GM18508 (cell line): Measurements from ENCODE around the gene ZNF611.
"Not testable (repeated sequence)": the region's sequence is repeated elsewhere in the genome, so short reads cannot be mapped to it uniquely, and the experiment has no call there.

ENCODE experiments used
- ATAC-seq: cut with Tn5 transposase; IDR thresholded peaks from one replicate; pipeline ENCODE4 v1.9.1; 2021; ENCODE audit warnings: moderate number of reproducible peaks; ENCODE audit not compliant: insufficient read depth, unreplicated experiment

The ZNF611 gene

DNA sequence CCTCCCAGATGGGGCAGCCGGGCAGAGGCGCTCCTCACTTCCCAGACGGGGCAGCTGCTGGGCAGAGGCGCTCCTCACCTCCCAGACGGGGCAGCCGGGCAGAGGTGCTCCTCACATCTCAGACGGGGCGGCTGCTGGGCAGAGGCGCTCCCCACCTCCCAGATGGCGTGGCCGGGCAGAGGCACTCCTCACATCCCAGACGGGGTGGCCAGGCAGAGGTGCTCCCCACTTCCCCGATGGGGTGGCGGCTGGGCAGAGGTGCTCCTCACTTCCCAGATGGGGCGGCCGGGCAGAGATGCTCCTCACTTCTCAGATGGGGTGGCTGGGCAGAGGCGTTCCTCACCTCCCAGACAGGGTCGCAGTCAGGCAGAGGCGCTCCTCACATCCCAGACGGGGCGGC lies 14.3 kb downstream of the ZNF611 start:
- ATAC-seq = not testable (repeated sequence)

DNA sequence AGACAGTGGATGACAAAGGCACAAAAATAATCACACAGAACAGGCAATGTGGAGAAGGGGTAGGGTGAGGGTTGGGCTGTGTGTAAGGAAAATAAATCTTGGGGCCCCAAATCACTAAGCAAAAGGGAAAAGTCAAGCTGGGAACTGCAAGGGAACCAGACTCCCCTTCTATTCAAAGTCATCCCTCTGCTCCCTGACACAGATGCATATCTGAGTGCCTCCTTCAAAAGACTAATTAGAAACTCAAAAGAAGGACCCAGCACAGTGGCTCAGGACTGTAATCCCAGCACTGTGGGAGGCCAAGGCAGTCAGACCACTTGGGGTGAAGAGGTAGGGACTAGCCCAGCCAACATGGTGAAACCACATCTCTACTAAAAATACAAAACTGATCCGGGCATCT lies 18.3 kb downstream of the ZNF611 start:
- no peak for ATAC-seq

DNA sequence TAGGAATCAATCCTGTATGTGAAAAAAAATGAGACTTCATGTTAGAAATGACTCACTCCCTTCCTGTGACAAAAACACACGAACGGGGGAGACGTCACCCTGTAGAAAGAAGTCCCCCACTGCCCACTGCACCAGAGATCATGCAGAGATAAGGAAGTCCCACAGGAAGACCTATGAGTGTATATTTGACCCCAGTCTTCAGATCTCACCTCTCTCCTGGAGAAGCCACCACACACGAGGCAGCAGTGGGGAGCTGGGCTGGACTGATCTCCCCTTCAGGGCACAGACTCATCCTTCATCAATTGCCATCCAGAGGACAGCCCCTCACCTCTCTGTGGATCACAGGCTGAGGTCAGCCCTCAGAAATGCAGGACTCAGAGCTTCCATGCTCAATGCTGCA lies 18.9 kb downstream of the ZNF611 start:
- not testable (repeated sequence) for ATAC-seq

DNA sequence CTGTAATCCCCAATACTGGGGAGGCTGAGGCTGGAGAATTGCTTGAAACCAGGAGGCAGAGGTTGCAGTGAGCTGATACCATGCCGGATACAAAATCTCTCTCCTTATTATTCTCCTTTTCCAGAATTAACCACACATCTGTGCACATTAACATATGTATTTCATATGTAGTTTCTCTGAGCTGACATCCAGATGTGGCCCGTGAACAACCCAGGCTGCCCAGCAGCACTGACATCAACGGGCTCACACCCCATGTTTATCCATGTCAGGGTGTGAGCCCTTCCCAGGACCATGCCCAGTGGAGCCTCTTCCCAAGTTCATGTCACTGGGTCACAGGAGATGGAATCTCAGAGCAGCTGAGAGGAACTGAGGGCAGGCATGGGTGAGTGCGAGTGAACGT lies 19.5 kb downstream of the ZNF611 start:
- not testable (repeated sequence) for ATAC-seq

DNA sequence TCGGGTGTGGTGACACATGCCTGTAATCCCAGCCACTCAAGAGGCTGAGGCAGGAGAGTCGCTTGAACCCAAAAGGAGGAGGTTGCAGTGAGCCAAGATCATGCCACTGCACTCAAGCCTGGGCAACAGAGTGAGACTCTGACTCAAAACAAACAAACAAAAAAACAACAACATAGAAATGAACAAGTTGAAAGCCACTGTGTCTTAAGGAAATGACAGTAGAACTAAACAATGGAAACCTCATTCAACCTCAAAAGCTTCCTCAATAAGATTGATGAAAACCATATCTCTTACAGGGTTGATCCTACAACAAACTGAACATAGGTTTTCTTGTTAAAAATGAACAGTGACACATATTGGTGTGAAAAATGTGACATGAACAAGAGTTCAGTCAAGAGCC lies 21.8 kb downstream of the ZNF611 start:
- ATAC-seq = not testable (repeated sequence)

DNA sequence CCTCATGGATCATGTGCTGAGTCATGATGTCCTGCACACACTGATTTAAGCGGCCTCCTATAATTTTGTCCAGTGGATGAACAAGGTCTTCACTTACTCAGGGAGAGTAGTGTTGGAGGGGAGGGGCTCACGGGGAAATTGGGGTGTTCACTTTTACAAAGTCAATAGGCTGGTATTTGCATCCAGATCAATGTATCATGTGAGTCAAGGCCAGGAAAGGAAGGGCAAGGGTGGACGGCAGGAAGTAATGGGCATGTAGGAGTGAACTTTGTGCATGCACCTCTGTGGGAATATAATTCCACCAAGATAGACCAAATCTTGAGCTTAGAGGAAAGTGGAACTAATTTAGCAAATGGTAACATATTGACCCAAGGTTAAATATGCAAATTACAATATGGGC lies 23.2 kb downstream of the ZNF611 start:
- not testable (repeated sequence) for ATAC-seq

DNA sequence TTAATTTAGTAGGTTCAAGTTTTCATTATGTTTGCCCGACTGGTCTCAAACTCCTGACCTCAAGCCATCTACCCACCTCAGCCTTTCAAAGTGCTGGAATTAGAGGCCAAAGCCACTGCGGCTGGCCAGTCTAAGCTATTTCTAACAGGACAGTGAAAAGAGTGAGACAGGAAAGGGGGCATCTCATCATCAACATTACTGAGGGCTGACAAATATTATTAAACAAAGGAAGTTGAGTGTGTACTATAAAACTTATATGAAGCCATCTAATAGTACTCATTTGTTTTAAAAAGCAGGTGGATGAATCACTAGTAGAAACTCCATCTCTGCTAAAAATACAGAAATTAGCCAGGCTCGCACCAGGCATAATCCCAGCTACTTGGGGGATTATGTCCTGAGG lies 24.3 kb downstream of the ZNF611 start:
- no peak for ATAC-seq

DNA sequence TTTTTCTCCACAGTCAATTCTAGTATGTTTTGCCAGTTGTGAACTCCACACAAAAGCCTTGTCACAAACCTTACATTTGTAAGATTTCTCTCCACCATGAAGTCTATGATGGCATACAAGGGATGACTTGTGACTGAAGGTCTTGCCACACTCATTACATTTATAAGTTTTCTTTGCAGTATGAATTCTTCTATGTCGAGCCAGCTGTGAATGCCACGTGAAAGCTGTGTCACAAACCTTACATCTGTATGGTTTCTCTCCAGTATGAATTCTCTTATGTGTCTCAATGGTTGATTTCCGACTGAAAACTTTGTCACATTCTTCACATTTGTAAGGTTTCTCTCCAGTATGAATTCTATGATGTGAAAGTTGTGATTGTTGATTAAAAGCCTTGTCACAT lies 29.2 kb downstream of the ZNF611 start:
- not testable (repeated sequence) for ATAC-seq

DNA sequence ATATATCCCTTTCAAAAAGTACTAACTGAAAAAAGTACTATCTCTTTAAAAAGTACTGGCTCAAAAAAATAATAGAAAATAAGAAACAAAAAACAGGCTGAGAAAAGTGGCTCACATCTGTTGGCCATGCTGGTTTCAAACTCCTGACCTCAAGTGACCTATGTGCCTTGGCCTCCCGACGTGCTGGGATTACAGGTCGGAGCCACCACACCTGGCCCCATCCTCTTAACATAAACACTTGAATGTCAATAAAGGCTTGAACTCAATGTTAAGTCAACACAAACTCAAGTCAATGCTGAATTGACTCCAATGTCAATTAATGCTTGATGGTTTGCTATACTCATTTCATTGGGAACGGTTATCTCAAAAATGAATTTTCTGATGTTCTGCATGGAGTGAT lies 30.9 kb downstream of the ZNF611 start:
- no peak for ATAC-seq

DNA sequence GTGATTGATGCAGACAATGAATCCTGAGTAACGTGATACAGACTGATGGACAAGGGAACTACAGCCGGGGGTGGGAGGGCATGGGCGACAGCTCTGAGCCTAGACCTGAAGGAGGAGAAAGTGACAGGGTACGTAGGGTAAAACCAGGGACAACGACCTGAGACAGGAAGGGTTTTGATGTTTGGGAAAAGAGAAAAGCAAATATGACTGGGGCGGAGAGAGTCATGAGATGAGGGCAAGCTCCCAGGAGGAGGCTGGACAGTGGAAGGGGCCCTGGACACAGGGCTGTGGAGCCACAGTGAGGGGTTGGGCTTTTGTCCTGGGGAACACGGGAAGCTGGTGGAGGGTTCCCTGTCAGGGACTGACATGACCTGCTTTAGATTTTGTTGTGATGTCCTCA lies 34.2 kb downstream of the ZNF611 start:
- ATAC-seq = no peak

DNA sequence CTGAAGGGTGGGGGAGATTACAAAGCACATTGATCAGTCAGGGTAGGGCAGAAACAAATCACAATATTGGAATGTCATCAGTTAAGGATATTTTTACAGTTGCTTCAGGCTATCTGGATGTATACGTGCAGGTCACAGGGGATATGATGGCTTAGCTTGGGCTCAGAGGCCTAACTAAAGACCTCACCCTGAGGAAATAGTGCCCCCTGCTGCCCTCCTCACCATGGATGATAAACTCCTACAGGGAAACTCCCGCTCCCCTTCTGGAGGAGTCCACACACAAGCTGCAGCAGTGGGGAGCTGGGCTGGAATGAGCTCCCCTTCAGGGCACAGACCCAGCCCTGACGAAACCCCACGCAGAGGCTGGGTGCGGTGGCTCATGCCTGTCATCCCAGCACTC lies 35.3 kb downstream of the ZNF611 start:
- ATAC-seq = not testable (repeated sequence)

DNA sequence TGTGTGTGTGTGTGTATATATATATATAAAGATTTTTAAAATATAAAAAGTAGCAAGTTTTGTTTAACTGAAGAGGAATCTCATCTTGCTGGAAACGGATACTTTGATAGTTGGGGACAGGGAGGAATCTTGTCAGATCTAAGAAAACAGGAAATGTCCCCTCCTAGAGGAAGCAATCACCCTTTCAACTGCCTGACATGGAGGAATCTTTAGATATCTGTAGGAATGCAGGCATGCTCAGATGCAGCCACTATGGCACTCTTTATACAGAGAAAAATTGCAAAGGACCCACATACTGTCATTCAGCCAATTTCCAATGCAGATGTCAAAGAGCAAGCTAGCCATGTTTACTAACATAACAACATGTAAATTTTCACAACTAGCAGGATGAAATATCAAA lies 38.8 kb downstream of the ZNF611 start:
- no peak for ATAC-seq

DNA sequence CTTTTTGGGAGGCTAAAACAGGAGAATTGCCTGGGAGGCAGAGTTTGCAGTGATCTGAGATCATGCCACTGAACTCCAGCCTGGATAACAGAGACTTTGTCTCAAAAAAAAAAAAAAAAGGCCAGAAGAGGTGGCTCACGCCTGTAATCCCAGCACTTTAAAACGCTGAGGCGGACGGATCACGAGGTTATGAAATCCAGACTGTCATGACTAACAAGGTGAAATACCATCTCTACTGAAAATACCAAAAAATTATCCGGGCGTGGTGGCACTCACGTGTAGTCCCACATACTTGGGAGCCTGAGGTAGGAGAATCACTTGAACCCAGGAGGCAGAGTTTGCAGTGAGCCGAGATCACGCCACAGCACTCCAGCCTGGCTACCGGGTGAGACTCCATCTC lies 39.9 kb downstream of the ZNF611 start:
- no peak for ATAC-seq

DNA sequence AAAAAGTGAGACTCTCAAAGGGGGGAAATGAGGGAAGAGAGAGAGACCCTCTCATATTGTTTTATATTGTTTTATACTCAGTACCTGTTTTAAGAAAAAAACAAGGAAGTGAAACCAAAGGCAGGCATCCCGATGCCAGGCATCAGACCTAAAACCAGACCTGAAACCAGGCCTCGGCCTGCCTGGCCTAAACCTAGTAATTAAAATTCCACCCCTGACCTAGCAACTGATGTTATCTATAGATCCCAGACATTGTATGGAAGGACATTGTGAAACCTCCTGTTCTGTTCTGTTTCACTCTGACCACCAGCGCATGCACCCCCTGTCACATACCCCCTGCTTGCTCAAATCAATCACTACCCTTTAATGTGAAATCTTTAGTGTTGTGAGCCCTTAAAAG lies 40.6 kb downstream of the ZNF611 start:
- ATAC-seq = not testable (repeated sequence)

DNA sequence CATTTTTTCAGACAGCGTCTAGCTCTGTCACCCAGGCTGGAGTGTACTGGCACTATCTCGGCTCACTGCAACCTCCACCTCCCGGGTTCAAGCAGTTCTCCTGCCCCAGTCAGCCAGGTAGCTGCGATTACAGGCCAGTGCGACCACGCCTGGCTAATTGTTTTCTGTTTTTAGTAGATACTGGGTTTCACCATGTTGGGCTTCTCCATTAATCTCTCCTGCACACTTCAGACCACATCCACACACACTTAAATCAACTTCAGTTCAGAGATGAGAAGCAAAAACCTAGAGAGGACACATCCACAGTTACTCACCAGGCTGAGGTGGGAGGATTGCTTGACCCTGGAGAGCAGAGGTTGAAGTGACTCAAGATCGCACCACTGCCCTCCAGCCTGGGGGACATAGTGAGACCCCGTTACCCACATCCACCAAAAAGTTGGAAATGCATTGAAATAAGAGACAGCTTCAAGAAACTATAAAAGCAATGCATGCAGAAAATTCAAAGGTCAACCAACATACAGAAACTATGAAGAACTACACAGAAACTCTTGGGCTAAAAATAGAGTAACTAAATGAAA lies 42.3 kb downstream of the ZNF611 start:
- no peak for ATAC-seq

DNA sequence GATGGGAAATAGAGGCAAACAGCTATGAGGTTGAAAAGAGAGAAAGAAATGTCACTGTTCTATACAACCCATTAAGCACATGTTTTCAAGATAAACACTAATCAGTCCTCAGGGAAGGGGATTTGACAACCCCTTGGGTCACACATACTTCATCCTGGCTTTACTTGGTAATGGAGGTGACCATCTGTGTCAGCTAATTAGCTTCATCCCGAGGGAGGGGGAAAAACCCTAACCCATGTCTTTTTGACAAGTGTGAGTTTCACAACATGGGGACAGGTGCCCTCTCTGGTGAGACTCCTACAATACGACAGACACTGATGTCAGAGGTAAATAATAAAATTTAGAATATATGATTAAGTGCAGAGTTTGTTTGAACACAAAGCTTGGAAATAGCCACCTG lies 43.1 kb downstream of the ZNF611 start:
- ATAC-seq = no peak

DNA sequence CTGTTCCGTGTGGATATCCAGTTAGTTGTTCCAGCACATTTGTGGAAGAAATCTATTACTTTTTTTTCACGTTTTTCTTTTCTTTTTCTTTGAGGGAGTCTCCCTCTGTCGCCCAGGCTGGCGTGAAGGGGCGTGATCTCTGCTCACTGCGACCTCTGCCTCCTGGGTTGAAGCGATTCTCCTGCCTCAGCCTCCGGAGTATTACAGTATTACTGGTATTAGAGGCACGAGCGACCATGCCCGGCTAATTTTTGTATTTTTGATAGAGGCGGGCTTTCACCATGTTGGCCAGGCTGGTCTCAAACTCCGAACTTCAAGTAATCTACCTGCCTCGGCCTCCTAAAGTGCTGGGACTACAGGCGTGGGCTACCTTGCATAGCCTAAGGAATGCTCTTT lies 43.6 kb downstream of the ZNF611 start:
- no peak for ATAC-seq

DNA sequence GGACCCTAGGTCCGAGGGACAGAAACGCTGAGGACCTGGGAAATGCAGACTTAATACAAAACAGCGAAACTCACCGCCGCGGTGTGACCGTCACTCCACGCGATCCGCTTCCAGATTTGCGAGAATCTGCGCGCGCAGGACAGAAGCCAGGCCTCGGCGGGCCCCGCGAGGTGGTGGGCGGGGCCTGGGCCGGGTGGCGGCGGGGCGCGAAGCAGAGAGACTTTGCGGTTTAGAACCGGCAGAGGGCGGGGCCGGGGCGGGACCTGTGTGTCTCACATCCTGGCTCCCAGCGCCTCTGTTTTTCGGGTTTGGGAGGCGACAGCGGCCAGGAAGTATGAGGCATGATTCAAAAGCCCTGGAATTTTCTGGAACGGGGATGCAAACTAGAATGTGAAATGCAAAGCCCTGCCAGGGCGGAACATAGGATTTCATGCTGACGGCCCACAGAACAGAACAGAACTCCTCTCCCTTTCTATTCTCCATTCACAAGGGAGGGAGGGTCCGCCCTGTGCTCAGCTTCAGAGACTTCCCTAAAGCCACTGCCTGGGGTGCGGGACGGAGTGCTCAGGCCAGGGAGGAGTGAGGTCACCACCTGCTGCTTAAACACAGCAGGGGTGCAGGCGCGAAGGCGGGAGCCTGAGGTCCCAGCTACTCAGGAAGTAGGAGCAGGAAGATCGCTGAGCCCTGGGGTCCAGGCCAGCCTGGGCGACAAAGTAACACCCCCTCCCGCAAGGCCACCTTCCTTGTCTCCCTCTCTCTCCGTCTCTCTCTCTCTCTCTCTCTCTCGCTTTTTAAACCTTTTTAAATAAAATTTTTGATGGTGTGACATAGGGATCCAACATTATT lies 44.3 kb downstream of the ZNF611 start:
- ATAC-seq = no peak

DNA sequence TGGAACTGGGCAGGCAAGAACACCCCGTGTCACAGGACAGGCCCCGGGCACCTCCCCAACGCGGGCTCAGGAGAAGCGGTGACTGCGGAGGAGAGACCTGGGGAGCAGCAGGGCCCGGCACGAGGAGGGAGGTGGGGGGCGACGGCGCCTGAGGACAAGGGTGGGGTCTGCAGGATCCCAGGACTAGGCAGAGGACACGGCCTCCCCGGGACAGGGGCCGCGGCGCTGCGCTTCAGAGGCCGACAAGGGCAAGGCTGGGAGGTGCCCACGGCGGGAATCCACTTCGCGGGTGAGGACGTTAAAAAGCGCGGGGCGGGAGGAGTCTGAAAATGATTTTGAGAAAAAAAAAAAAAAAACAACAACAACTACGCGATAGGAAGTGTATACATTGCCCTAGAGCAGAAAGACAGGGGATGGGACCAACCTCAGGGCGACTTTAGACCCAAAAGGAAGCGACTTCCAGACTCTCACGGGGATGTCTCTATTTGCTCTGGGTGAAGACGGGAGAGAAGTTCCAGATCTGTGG lies 44.9 kb downstream of the ZNF611 start:
- ATAC-seq = no peak

DNA sequence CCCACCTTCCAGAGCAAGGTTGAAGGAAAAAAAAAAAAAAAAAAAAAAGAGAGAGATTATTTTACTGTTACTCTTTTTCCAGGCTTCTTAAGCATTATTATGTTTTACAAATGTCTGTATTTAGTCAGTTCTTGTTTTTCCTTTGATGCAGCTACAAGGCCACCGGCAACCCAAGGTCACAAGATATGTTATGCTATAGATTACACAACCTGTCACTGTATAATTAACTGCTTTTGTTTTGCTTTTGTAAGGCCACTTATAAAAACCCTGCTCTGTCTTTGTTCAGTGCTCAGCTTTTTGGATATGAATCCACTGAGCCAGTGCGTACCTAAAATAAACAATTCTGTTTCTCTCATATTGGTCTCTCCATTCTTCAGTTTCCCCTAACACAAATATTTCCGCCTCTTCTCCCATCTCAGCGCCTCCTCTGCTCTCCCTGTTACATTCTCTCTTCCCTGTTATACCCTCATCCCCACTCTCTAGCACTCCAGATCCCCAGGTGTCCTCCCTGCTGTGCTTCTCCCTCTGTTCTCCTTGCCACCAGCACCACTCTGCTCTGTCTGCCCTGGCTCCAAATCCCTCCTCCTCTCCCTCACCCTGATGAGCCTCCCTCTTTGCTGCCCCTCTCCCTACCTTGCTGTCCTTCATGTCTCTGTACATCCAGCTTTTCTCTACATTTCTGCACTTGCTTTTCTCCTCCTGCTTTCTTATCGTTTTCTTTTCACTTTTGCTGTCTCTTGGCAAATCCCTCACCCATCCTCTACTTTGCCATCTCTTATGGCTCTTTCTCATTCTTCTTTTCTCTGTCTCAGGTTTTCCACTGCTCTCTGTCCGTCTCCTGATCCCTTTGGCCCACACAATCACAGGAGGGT lies 45.7 kb downstream of the ZNF611 start:
- not testable (repeated sequence) for ATAC-seq

DNA sequence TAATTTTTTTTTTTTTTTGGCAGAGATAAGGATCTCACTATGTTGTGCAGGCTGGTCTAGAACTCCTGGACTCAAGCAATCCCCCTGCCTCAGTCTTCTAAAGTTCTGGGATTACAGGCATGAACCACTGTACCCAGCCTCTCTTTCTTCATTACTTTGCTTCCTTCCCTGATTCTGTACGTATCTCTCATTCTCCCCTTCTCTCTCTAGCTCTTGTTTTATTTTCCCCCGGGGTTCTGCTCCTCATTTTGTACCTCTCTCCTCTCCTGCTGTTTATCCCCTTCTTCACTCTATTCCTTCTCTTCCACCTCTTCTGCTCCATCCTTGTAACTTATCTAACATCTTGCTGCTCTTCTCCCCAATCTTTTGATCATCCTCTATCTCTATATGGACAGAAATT lies 46.5 kb downstream of the ZNF611 start:
- ATAC-seq = no peak
